ENCODE measurements around the gene SSTR4.
"Not testable (repeated sequence)": the region's sequence is repeated elsewhere in the genome, so short reads cannot be mapped to it uniquely, and the experiment has no call there.

SSTR4 gene
- 0 reads per million in 2 donors for total RNA-seq

- DNase-seq = no peak
Measured at GRCh38 chr20:23034721-23035671, at the start of gene SSTR4. Gene SSTR4, plus strand, starts transcription at chr20:23035312. Its CDS starts 172 bp downstream, at chr20:23035484.

- no peak for DNase-seq
Measured at GRCh38 chr20:22986601-22987000, 48.5 kb upstream of the SSTR4 start.

GRCh38 chr20:22991424-22991823, 43.7 kb upstream of the SSTR4 start:
- DNase-seq = not testable (repeated sequence)

- DNase-seq = no peak
Measured at GRCh38 chr20:22993823-22994222, 41.3 kb upstream of the SSTR4 start.

GRCh38 chr20:22995923-22996322, 39.2 kb upstream of the SSTR4 start:
- no peak for DNase-seq

- no peak for DNase-seq
Measured at GRCh38 chr20:22998476-22998875, 36.6 kb upstream of the SSTR4 start.

- DNase-seq = no peak
Measured at GRCh38 chr20:22999756-23000155, 35.4 kb upstream of the SSTR4 start.

GRCh38 chr20:23000232-23000947, 34.7 kb upstream of the SSTR4 start:
- DNase-seq = no peak

- DNase-seq = no peak
Measured at GRCh38 chr20:23002276-23002675, 32.8 kb upstream of the SSTR4 start.

- no peak for DNase-seq
Measured at GRCh38 chr20:23003077-23003635, 32.0 kb upstream of the SSTR4 start.

GRCh38 chr20:23003881-23004460, 31.1 kb upstream of the SSTR4 start:
- DNase-seq = no peak

- no peak for DNase-seq
Measured at GRCh38 chr20:23005776-23006175, 29.3 kb upstream of the SSTR4 start.

- DNase-seq = no peak
Measured at GRCh38 chr20:23007462-23007861, 27.6 kb upstream of the SSTR4 start.

- DNase-seq = no peak
Measured at GRCh38 chr20:23007886-23008655, 27.0 kb upstream of the SSTR4 start.

GRCh38 chr20:23008667-23009066, 26.4 kb upstream of the SSTR4 start:
- DNase-seq = no peak

- DNase-seq = no peak
Measured at GRCh38 chr20:23009636-23010035, 25.5 kb upstream of the SSTR4 start.

- no peak for DNase-seq
Measured at GRCh38 chr20:23010096-23010495, 25.0 kb upstream of the SSTR4 start.

- DNase-seq = no peak
Measured at GRCh38 chr20:23011008-23011721, 23.9 kb upstream of the SSTR4 start.

GRCh38 chr20:23013429-23013828, 21.7 kb upstream of the SSTR4 start:
- DNase-seq = no peak

GRCh38 chr20:23017516-23017915, 17.6 kb upstream of the SSTR4 start:
- no peak for DNase-seq

GRCh38 chr20:23018432-23018831, 16.7 kb upstream of the SSTR4 start:
- DNase-seq = no peak

- DNase-seq = no peak
Measured at GRCh38 chr20:23018941-23019340, 16.2 kb upstream of the SSTR4 start.

Data from T-helper 9 cell (primary cell).